Measurements from ENCODE around the gene FGFR1OP2.

GRCh38 chr12:27005495-27005894, 67.2 kb downstream of the FGFR1OP2 start:
- no peak for TF ChIP-seq POLR2A (IDR thresholded peaks at IDR 0.05; ENCODE audit: low read length)
- no peak for TF ChIP-seq GATA1 (IDR thresholded peaks at IDR 0.05; ENCODE audit: low read depth, low read length)
